Astrocyte of the spinal cord (primary cell): Measurements from ENCODE around the gene REV3L.

Source experiments
- DNase-seq: peaks from one replicate; pipeline ENCODE4 v3.0.0; 2011; ENCODE audit warnings: low read depth, low spot score
- H3K4me3 ChIP-seq: 2 replicates; pipeline ENCODE4 v1.5.1; 2011; ENCODE audit warnings: low read depth, mild to moderate bottlenecking, low read length, moderate library complexity
- CTCF ChIP-seq: IDR thresholded peaks from 2 replicates; pipeline ENCODE4 v1.5.1; 2012; ENCODE audit warnings: low read depth, mild to moderate bottlenecking, low read length, inconsistent platforms
- in situ Hi-C: cut with HindIII; loops from 2 replicates; pipeline ENCODE4 v1.10.0; 2017; ENCODE audit warnings: low sequenced_read_pairs

The REV3L gene

GRCh38 chr6:111411978-111412566 lies 70.9 kb downstream of the REV3L start:
- in situ Hi-C loops, result no loop called here
- no peak for DNase-seq
- no peak overlapping the region for H3K4me3 ChIP-seq
- no peak for TF ChIP-seq CTCF

GRCh38 chr6:111411046-111411445 lies 72.0 kb downstream of the REV3L start:
- in situ Hi-C loops, result no loop called here
- no peak for TF ChIP-seq CTCF
- H3K4me3 ChIP-seq, result no peak overlapping the region
- no peak for DNase-seq

- in situ Hi-C loops, result no loop called here
- DNase-seq, result no peak
- no peak for TF ChIP-seq CTCF
- no peak overlapping the region for H3K4me3 ChIP-seq
Measured at GRCh38 chr6:111410371-111410770, 72.6 kb downstream of the REV3L start.

- TF ChIP-seq CTCF, result no peak
- DNase-seq, result no peak
- no peak overlapping the region for H3K4me3 ChIP-seq
- in situ Hi-C loops, result no loop called here
Measured at GRCh38 chr6:111409430-111409829, 73.6 kb downstream of the REV3L start.

GRCh38 chr6:111407686-111408085 lies 75.3 kb downstream of the REV3L start:
- in situ Hi-C loops, result no loop called here
- no peak for TF ChIP-seq CTCF
- DNase-seq, result no peak
- H3K4me3 ChIP-seq, result no peak overlapping the region

GRCh38 chr6:111406200-111406721 lies 76.8 kb downstream of the REV3L start:
- no peak for DNase-seq
- TF ChIP-seq CTCF, result no peak
- H3K4me3 ChIP-seq, result no peak overlapping the region
- in situ Hi-C loops, result no loop called here
